HAP-1 (cell line): ENCODE data around the gene DISC1.

Experiments used
- DNase-seq, 2 experiments: peaks; one replicate each; pipeline ENCODE4 v3.0.0-alpha.2; 2016 to 2020; ENCODE audit warnings: low spot score in 2 of 2
- H3K27me3 ChIP-seq: fragments of 250-450 bp; sonication (Bioruptor Pico); 2 replicates; pipeline ENCODE4 v1.5.1; 2020; ENCODE audit warnings: low read depth, mild to moderate bottlenecking, moderate library complexity
- H3K36me3 ChIP-seq: fragments of 250-450 bp; sonication (Bioruptor Pico); replicated peaks from 2 replicates; pipeline ENCODE4 v1.5.1; 2020; ENCODE audit warnings: mild to moderate bottlenecking
- H3K4me1 ChIP-seq: fragments of 250-450 bp; sonication (Bioruptor Pico); 2 replicates; pipeline ENCODE4 v1.5.1; 2020; ENCODE audit warnings: mild to moderate bottlenecking
- H3K4me3 ChIP-seq: fragments of 250-450 bp; sonication (Bioruptor Pico); 2 replicates; pipeline ENCODE4 v1.5.1; 2020; ENCODE audit warnings: mild to moderate bottlenecking, moderate library complexity
- H3K9me3 ChIP-seq: fragments of 250-450 bp; sonication (Bioruptor Pico); 2 replicates; pipeline ENCODE4 v1.5.1; 2020; ENCODE audit warnings: mild to moderate bottlenecking, moderate library complexity
- in situ Hi-C: fragments of 300-500 bp; cut with MboI; formaldehyde crosslinking; loops from 3 replicates; pipeline ENCODE4 v1.14.3; 2020; ENCODE audit warnings: low sequenced_read_pairs, inconsistent platforms, mixed read lengths

Gene DISC1

DNA sequence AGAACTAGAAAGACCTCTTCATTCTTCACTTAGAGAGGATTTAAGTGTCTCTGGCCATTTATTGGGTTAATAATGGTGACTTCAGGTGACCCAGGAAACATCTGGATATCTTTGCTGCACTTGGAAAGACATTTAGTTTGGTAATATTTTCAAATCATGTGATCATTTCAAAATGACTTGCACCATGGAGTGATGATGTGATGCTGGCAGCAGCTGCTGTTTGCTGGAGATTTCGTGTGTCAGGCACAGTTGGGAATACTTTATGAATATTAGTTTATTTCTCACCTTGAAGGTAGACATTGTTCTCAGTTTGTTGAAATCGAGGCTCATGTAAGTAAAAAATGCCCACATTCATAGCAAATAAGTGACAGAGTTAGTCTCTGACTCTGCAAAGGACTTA is 236.0 kb downstream of the DISC1 start:
- in situ Hi-C loops = no loop called here
- Histone ChIP-seq H3K9me3 (no peaks in the 10 kb centered on the region), H3K4me3 (no peak overlapping the region), H3K27me3 (no peaks in the 10 kb centered on the region), H3K36me3 (no peaks in the 10 kb centered on the region), H3K4me1 (no peaks in the 10 kb centered on the region)
- DNase-seq = no peak

DNA sequence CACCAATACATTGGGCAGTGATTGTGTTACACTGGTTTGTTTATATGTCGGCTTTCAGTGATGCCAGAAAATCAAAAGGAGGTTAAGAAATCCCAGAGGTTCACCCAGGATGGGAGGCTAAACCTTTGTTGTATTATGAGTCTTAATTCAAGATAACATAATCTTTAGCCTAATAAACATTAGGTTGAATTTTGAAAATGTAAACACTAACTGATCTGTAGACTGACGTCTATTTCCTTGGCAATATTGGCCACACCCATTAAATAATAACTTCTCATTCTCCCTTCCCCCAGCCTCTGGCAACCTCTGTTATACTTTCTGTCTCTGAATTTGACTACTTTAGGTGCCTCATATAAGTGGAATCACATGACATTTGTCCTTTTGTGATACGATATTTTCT is 238.7 kb downstream of the DISC1 start:
- H3K4me3 ChIP-seq = no peak overlapping the region
- no peaks in the 10 kb centered on the region for H3K4me1 ChIP-seq
- no peaks in the 10 kb centered on the region for H3K27me3 ChIP-seq
- in situ Hi-C loops = no loop called here
- no peak for DNase-seq
- no peaks in the 10 kb centered on the region for H3K36me3 ChIP-seq
- no peaks in the 10 kb centered on the region for H3K9me3 ChIP-seq

DNA sequence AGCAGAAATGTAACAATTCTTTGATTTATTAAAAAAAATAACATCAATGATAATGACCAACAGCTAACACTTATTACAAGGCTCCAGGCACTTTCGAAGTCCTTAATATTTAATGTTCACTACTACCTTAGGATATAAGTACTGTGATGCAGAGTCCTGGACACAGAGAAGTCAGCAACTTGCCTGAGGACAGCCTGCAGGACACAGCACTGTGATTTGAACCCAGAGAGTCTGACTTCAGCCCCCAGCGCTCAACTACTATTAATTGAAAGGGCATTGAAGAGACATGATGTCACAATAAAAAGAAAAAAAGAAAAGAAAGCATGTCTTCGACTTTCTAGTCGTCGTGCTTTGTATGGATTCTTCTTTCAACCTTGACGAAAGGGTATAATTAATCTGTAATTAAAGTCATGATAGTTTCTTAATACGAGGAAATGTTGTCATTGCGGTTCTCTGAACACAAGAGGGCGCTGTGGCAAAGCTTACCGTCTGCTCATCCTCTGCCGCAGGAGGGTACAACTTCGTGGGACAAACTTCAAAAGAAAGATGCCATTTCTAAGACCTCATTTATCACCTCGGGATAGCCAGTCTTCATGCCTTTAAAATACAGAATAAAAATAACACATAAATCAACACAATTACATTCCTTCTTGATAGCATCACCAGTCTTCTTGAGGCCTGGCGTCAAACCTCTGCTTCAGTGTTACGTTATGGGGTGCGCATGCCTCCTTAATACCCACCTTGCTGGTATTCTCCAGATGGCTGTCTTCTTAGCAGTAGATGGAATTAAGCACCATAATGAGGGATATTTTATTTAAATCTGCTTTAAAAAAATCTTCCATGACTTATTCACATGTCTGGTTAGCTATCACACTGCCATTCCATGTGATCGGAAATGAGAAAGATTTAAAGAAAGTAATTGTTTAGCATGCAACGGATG is 240.1 kb downstream of the DISC1 start:
- Histone ChIP-seq H3K4me3 (no peak overlapping the region), H3K36me3 (no peaks in the 10 kb centered on the region), H3K27me3 (no peaks in the 10 kb centered on the region), H3K4me1 (no peaks in the 10 kb centered on the region), H3K9me3 (no peaks in the 10 kb centered on the region)
- peak; percentile 35 to 62 for DNase-seq
- in situ Hi-C loops = no loop called here

DNA sequence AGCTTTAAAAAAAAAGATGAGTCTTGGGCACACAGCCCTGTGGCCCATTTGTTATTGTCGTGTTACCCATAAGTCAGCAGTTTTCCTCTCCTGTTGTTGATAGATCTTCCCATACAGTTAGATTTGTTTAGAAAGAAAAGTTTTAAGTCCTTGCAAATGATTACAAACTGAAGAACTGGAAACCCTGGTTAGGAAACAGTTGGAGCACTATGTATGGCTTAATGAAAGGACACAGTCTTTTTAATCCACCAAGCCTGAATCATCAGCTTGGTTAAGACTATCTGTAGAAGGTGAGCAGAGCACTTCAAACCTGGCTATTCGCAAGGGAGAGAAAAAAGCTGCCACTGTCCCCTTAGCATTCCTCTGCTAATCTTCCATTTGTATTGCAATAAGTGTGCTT is 241.0 kb downstream of the DISC1 start:
- H3K27me3 ChIP-seq = no peaks in the 10 kb centered on the region
- no peaks in the 10 kb centered on the region for H3K9me3 ChIP-seq
- H3K4me3 ChIP-seq = no peak overlapping the region
- in situ Hi-C loops = no loop called here
- H3K4me1 ChIP-seq = no peaks in the 10 kb centered on the region
- DNase-seq = no peak
- H3K36me3 ChIP-seq = no peaks in the 10 kb centered on the region

DNA sequence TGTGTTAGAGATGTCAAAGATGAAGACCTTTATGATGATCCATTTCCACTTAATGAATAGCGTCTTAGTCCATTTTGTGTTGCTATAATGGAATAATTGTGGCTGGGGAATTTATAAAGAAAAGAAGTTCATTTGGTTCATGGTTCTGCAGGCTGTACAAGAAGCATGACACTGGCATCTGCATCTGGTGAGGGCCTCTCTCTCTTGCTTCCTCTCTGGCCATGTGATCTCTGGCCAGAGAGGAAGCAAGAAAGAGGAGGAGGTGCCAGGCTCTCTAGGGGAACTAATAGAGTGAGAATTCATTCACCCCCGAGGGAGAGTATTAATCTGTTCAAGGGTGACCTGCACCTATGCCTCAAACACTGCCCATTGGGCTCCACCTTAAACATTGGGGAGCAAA is 242.8 kb downstream of the DISC1 start:
- Histone ChIP-seq H3K9me3 (no peaks in the 10 kb centered on the region), H3K4me1 (no peaks in the 10 kb centered on the region), H3K36me3 (no peaks in the 10 kb centered on the region), H3K27me3 (no peaks in the 10 kb centered on the region), H3K4me3 (no peak overlapping the region)
- DNase-seq = no peak
- in situ Hi-C loops = no loop called here

DNA sequence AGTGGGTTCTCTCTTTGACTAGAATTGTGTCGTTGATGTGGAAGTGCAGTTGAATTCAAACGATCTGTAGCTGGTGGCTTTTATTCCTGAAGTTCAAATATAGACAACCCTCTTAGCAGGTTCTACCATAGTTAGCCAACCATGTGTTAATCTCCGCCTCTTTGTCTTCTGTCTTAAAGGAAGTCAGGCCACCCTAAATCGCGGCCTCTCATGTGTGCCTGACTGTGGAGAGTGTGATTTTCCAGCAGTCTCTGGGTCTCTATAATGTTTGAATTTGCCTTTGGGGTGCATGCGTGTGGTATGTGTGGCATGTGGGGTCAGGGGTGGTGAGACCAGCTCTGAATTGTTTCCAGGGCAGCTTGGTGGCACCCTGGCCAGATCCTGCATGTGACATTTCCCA is 244.9 kb downstream of the DISC1 start:
- in situ Hi-C loops = no loop called here
- H3K9me3 ChIP-seq = no peaks in the 10 kb centered on the region
- no peaks in the 10 kb centered on the region for H3K27me3 ChIP-seq
- no peaks in the 10 kb centered on the region for H3K36me3 ChIP-seq
- no peaks in the 10 kb centered on the region for H3K4me1 ChIP-seq
- no peak overlapping the region for H3K4me3 ChIP-seq
- DNase-seq = no peak

DNA sequence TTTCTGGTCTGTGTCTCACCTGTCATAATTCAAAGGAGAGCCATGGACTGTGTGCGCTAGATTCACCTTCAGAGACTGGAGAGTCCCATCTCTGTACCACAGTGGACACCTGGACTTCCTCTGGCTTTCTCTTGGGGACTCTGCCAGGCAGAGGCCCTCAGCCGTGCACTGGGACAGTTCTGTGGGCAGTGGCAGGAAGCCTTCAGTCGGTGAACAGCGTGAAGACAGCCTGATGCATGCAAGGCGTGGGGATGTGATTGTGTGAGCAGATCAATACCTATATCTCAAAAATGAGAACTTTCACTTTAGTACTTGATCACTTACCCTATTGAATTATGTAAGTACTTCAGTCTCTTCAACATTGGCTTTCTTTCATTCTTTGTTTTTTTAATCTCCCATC is 245.3 kb downstream of the DISC1 start:
- H3K4me3 ChIP-seq = no peak overlapping the region
- no peak for DNase-seq
- H3K36me3 ChIP-seq = no peaks in the 10 kb centered on the region
- no peaks in the 10 kb centered on the region for H3K4me1 ChIP-seq
- H3K27me3 ChIP-seq = no peaks in the 10 kb centered on the region
- no peaks in the 10 kb centered on the region for H3K9me3 ChIP-seq
- in situ Hi-C loops = no loop called here

DNA sequence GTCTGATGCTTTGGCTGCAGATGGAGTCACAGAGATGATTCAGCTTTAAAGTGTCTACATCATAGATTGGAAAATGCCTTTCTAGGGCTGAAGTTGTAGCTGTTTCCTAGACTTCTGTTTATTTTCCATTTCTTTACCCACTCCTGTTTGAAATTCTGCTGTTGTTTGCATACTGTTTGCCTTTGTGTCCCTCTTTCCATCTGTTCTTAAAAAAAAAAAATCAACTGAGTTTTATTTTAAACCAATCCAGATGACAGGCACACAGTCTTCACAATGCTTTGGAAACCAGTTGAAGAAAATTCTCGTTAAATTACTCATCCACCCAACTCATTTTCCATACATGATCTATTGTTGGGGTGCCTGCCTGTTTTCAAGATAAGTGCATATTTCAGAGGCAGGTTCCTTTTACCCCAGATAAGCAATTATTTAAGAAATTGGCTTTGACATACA is 245.9 kb downstream of the DISC1 start:
- Histone ChIP-seq H3K9me3 (no peaks in the 10 kb centered on the region), H3K4me1 (no peaks in the 10 kb centered on the region), H3K27me3 (no peaks in the 10 kb centered on the region), H3K36me3 (no peaks in the 10 kb centered on the region), H3K4me3 (no peak overlapping the region)
- no peak for DNase-seq
- in situ Hi-C loops = no loop called here

DNA sequence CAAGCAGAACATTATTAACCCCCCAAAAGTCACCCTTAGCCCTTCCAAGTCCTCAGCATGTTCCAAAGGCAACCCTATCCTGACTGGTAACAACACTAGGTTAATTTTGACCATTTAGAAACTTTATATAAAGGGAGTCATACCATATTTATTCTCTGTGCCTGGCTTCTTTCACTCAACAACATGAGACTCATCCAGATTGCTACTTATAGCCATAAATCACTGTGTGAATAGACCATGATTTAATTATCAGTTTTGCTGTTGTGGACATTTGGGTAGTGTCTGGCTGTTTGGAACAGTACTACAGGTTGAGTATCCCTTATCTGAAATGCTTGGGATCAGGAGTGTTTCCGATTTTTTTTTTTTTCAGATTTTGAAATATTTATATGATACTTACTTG is 252.1 kb downstream of the DISC1 start:
- Histone ChIP-seq H3K4me1 (no peaks in the 10 kb centered on the region), H3K27me3 (no peaks in the 10 kb centered on the region), H3K9me3 (no peaks in the 10 kb centered on the region), H3K36me3 (no peaks in the 10 kb centered on the region), H3K4me3 (no peak overlapping the region)
- no peak for DNase-seq
- in situ Hi-C loops = loop anchor here (25.0 kb wide), 1 partner anchor 1359 kb away; no protein-coding TSS in a partner anchor

DNA sequence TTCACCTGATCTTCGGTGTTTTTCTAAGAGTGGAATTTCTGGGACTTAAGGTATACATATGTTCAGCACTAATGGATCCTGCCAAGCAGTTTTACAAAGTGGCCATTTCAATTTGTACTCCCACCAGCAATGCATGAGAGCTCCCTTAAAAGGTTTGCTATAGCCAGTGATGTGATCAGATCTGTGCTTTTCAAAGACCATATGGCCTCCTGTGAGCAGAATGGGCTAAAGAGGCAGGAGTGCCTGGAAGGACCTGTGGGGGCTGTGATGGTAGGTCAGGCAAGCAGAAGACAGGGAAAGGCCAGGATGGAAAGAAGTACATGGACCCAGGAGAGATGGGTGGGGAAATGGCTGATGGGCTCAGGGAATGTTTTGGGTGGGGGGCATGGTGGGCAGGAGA is 252.7 kb downstream of the DISC1 start:
- Histone ChIP-seq H3K4me3 (no peak overlapping the region), H3K4me1 (no peaks in the 10 kb centered on the region), H3K9me3 (no peaks in the 10 kb centered on the region), H3K36me3 (no peaks in the 10 kb centered on the region), H3K27me3 (no peaks in the 10 kb centered on the region)
- no peak for DNase-seq
- in situ Hi-C loops = loop anchor here (25.0 kb wide), 1 partner anchor 1358 kb away; no protein-coding TSS in a partner anchor

DNA sequence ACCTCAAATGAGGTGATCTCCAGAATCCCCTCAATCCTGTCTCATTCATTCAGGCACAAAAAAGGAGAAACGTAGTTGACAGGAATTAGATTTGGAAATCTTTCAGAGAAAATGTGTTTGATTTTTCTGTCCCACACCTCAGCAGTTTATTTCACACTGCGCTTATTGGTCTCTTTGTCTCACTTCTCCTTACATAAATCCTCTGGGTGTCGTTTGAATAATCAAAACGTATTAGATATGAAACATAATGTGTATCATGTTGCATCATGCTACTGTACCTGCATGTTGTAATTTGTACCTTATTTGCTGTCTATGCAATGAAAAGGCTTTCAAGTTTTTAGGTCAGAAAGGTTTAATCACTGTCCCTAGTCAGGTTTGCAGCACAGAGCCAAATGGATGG is 255.7 kb downstream of the DISC1 start:
- H3K9me3 ChIP-seq = no peaks in the 10 kb centered on the region

DNA sequence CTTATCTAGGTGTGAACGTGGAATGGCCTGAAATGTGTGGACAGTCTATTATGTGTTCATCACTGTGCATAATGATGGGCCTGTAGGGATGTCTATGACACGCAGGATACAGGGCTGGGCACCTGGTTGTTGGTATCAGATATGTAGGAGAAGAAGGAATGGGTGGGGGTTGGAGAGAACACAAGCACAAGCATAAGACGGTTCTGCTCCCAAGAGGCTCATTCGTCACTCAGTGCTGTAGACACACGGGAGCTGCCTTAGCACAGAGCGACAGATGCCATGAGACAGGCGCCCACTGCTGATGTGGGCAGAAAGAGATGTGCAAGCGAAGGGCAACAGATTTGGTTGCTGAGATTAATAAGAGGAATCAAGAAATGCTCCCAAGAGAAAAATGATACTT is 256.2 kb downstream of the DISC1 start:
- H3K4me1 ChIP-seq = peaks cover 6% of the 10 kb centered on the region; the same call in 1 of the 2 replicates
- DNase-seq = no peak
- H3K4me3 ChIP-seq = no peak overlapping the region
- H3K27me3 ChIP-seq = no peaks in the 10 kb centered on the region
- in situ Hi-C loops = loop anchor here (25.0 kb wide), 1 partner anchor 1355 kb away; no protein-coding TSS in a partner anchor
- H3K9me3 ChIP-seq = no peaks in the 10 kb centered on the region
- H3K36me3 ChIP-seq = no peaks in the 10 kb centered on the region

More for the DNA sequence above, 255.7 kb downstream of the DISC1 start:
- DNase-seq = no peak
- in situ Hi-C loops = loop anchor here (25.0 kb wide), 1 partner anchor 1355 kb away; no protein-coding TSS in a partner anchor
- Histone ChIP-seq H3K4me1 (peaks cover 1% of the 10 kb centered on the region; the same call in 1 of the 2 replicates), H3K4me3 (no peak overlapping the region), H3K36me3 (no peaks in the 10 kb centered on the region), H3K27me3 (no peaks in the 10 kb centered on the region)

DNA sequence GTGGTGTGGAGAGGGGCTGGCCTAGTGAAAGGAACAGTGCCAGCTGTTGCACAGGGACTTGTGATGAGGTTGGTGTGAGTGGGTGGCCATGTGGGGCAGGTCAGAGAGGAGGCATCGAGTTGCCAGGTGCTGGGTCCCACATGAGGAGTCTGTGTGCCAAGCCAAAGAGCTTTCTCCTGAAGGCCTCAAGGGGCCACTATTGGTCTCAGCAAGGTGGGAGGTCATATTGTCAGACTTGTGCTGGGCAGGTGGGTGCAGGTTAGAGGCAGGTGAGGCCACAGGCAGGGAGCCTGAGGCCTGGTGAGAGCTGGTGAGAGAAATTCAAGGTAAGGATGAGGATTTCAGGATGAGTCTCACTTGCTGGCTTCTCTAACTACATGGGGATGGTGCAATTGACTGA is 256.8 kb downstream of the DISC1 start:
- no peaks in the 10 kb centered on the region for H3K27me3 ChIP-seq
- in situ Hi-C loops = loop anchor here (25.0 kb wide), 1 partner anchor 1354 kb away; no protein-coding TSS in a partner anchor
- DNase-seq = no peak
- H3K36me3 ChIP-seq = no peaks in the 10 kb centered on the region
- H3K4me1 ChIP-seq = peaks cover 6% of the 10 kb centered on the region; the same call in 1 of the 2 replicates
- no peak overlapping the region for H3K4me3 ChIP-seq
- no peaks in the 10 kb centered on the region for H3K9me3 ChIP-seq

DNA sequence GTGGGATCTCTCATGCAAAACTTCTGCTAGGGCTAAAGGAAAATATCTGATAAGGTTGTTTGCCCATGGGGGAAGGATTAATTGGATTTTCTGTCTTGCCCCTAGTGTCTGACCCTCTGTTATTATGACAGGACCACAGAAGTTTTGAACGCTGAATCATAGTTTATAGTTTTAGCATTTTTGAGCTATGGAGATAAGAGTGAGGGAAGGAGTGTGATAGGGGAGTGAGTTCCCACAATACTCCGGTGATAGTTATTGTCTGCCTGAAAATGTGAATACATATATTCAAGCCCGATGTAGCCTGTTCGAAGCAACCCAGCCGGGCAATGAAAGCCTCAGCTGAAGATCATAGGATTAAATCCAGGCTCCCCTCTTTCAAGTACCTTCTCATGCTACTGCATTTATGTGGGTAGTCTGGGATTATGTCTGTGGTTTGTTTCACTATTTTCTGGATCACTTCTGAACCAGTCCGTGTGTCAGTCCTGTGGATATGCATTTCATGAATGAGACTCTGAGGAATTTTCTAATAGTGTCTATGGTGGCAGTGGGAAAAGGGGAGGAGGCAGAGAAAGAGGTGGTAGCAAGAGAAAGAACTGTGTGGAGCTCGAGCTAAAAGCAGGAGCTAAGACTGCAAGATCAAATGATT is 258.7 kb downstream of the DISC1 start:
- Histone ChIP-seq H3K4me3 (no peak overlapping the region), H3K4me1 (peaks cover 6% of the 10 kb centered on the region; the same call in 1 of the 2 replicates), H3K36me3 (no peaks in the 10 kb centered on the region), H3K27me3 (no peaks in the 10 kb centered on the region), H3K9me3 (no peaks in the 10 kb centered on the region)
- DNase-seq = no peak
- in situ Hi-C loops = loop anchor here (25.0 kb wide), 1 partner anchor 1352 kb away; no protein-coding TSS in a partner anchor
